Small intestine (tissue), 7 donors: ENCODE measurements around the gene CREBL2. TPM values are rescaled to one million over a fixed set of nuclear protein-coding genes. Genes with fewer than 3 reads are reported as not detected.

Experiments used
- DNase-seq, 2 donors: peaks; one replicate each; pipeline versions ENCODE4 v3.0.0 to v3.0.0-alpha.2; 2013
- FAIRE-seq: peaks from 2 replicates; lab custom pipeline; 2012; peaks lifted over from hg19 to GRCh38; lab: Jason Lieb, UNC
- H3K27ac ChIP-seq, 3 donors: one replicate each; pipeline ENCODE4 v1.5.1; 2013; ENCODE audit warnings: low read length in 2 of 3, mild to moderate bottlenecking in 2 of 3, control low read depth in 1 of 3, inconsistent platforms in 1 of 3, low read depth in 1 of 3, moderate library complexity in 1 of 3
- H3K27me3 ChIP-seq, 3 donors: one replicate each; pipeline ENCODE4 v1.6.1; 2013; ENCODE audit warnings: low read length in 3 of 3, inconsistent platforms in 1 of 3; ENCODE audit not compliant: control insufficient read depth in 3 of 3, insufficient read depth in 3 of 3
- H3K36me3 ChIP-seq, 3 donors: one replicate each; pipeline ENCODE4 v1.6.1; 2013; ENCODE audit warnings: low read length in 3 of 3, inconsistent platforms in 1 of 3, low read depth in 1 of 3, mild to moderate bottlenecking in 1 of 3, moderate library complexity in 1 of 3; ENCODE audit not compliant: control insufficient read depth in 3 of 3, insufficient read depth in 2 of 3
- H3K4me1 ChIP-seq, 3 donors: one replicate each; pipeline ENCODE4 v1.6.1; 2013; ENCODE audit warnings: low read length in 2 of 3, inconsistent platforms in 1 of 3, low read depth in 1 of 3, mild to moderate bottlenecking in 1 of 3, moderate library complexity in 1 of 3; ENCODE audit not compliant: control insufficient read depth in 3 of 3, insufficient read depth in 2 of 3
- H3K4me3 ChIP-seq, 3 donors: one replicate each; pipeline ENCODE4 v1.5.1; 2013; ENCODE audit warnings: low read length in 3 of 3, control low read depth in 1 of 3, inconsistent platforms in 1 of 3, low read depth in 1 of 3, mild to moderate bottlenecking in 1 of 3, moderate library complexity in 1 of 3
- H3K9me3 ChIP-seq, 2 donors: one replicate each; pipeline ENCODE4 v1.6.1; 2013; ENCODE audit warnings: low read depth in 1 of 2, low read length in 1 of 2; ENCODE audit not compliant: control insufficient read depth in 2 of 2, insufficient read depth in 1 of 2
- WGBS, 3 donors: extraction: QIAGEN DNeasy Blood & Tissue Kit; methylation state at CpG; one replicate each; pipeline ENCODE4 v1.1.7; 2013; 5-methylcytosine and 5-hydroxymethylcytosine counted together
- polyA plus RNA-seq, 4 donors: library from polyadenylated mRNA; stranded (reverse) in 3 of 4; unstranded in 1 of 4; fragments of 200-250 nt in 3 of 4; fragments of 120-200 nt in 1 of 4; gene quantifications; one replicate each; pipeline versions ENCODE4 v1.2.1 to v1.2.3, GENCODE V29; 2013
- donor health status: healthy with polysubstance abuse.
- donor health status: control.
- donor health status: control.
- donor health status: Bipolar disorder and iron deficiency.
- donor health status: healthy.

CREBL2 gene
- polyA plus RNA-seq, 4 donors: 16.9 to 37.2 (median 23.4) TPM

GRCh38 chr12:12681061-12681765, 69.5 kb downstream of the CREBL2 start:
- Histone ChIP-seq H3K4me3 (no peak overlapping the region), H3K27ac (no peak overlapping the region), H3K36me3 (no peaks in the 10 kb centered on the region), H3K9me3 (no peaks in the 10 kb centered on the region), H3K27me3 (no peaks in the 10 kb centered on the region), H3K4me1 (no peaks in the 10 kb centered on the region)
- no peak for DNase-seq
- no peak for FAIRE-seq
- 92 to 97% (median 93%) methylated on average over 5 of the region's 5 CpGs for WGBS, 3 donors

DNA sequence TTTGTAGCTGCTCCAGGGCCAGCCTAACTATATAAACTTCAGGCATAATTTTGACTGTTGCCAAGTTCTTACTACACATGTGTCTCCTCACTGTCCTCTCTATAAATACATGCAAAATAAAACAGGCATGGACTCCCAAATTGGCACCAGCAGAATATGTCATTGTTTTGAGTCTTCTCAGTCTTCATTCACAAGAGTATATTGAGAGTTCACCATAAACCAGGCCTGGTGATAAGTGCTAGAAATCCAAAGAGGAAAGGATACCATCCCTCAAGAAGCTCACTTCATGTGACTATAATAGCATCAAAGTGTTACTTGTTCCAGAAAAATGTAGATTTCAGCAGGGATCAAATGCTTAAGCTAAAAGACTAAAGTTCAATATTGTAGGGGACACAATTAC, 70.6 kb downstream of the CREBL2 start:
- DNase-seq (no peak), FAIRE-seq (no peak)
- H3K27ac ChIP-seq: no peak overlapping the region
- H3K4me3 ChIP-seq: no peak overlapping the region
- no peaks in the 10 kb centered on the region for H3K27me3 ChIP-seq
- H3K9me3 ChIP-seq: no peaks in the 10 kb centered on the region
- no peaks in the 10 kb centered on the region for H3K4me1 ChIP-seq
- H3K36me3 ChIP-seq: no peaks in the 10 kb centered on the region

DNA sequence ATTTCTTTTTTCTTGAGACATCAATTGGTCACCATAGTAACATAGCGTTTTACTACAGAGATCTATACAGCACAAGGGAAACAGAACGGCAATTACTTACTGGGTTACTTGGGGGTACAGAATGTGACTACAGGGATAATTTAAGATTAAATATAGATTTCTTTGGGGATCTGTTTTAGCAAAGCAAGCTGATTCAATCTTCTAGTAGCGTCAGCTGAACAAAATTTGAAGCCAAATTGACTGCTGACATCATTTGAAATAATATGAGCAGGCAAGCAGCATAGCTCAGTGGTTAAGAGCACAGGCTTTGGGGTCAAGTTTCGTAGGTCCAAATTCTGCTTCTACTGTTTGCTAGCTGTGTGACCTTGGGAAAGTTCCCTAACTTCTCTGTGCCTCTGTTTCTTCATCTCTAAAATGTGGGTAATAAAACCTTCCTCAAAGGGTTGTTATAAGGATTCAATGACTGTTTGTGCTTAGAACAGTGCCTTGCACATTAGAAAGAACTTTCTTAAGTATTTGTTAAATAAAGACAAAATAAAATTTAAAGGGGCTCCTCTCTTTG, 71.5 kb downstream of the CREBL2 start:
- Histone ChIP-seq H3K27ac (no peak overlapping the region), H3K4me3 (no peak overlapping the region), H3K36me3 (no peaks in the 10 kb centered on the region), H3K27me3 (no peaks in the 10 kb centered on the region), H3K4me1 (no peaks in the 10 kb centered on the region), H3K9me3 (no peaks in the 10 kb centered on the region)
- 84 to 92% (median 90%) methylated on average over 4 of the region's 4 CpGs for WGBS, 3 donors
- DNase-seq (no peak), FAIRE-seq (no peak)

- WGBS, 3 donors: 72 to 94% (median 88%) methylated on average over 3 of the region's 3 CpGs
- Histone ChIP-seq H3K4me3 (no peak overlapping the region), H3K27me3 (no peaks in the 10 kb centered on the region), H3K4me1 (no peaks in the 10 kb centered on the region), H3K9me3 (no peaks in the 10 kb centered on the region), H3K36me3 (no peaks in the 10 kb centered on the region), H3K27ac (peak overlapping the region in 1 of 3 donors; percentile 20)
- DNase-seq (no peak), FAIRE-seq (no peak)
Observed at GRCh38 chr12:12683725-12684124, 72.0 kb downstream of the CREBL2 start.

DNA sequence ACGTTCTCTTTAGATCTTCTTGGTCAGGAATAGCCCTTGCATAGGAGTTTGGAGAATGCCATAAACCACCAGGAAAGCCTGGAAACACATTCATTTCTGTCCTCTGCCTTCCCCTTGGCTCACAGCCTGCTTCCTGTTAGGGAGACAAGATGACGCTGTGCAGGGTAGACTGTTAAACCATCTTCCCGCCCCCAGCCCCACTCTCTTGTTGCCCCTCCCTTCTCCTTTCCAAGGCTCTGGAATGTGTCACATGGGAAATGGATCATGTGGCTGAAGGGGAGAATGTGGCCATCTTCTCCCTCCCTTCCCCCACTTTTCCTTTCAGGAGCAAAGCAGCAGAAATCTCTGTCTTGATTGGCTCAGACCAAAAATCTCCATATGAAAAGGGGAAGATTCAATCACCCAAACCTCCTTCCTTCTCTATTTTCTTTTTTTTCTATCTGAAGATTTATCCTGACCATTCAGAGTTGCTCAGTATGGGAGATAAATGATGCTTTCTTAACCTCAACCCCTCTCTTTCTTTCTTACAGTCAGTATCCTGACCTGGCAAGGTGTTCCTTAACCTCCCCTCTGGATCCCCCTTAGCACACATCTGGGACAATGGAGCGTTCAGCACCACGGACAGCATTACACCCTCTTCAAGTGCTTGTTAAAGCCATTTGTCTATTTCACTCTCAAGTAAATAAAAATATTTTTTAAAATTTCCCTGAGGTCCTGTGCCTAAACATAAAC, 72.9 kb downstream of the CREBL2 start:
- Histone ChIP-seq H3K27me3 (no peaks in the 10 kb centered on the region), H3K4me1 (no peaks in the 10 kb centered on the region), H3K9me3 (no peaks in the 10 kb centered on the region), H3K4me3 (no peak overlapping the region), H3K27ac (peak overlapping the region in 1 of 3 donors; percentile 20), H3K36me3 (no peaks in the 10 kb centered on the region)
- WGBS, 3 donors: 21 to 45% (median 33%) methylated on average over 5 of the region's 5 CpGs
- FAIRE-seq: no peak
- peak; percentile 15 to 59 for DNase-seq

DNA sequence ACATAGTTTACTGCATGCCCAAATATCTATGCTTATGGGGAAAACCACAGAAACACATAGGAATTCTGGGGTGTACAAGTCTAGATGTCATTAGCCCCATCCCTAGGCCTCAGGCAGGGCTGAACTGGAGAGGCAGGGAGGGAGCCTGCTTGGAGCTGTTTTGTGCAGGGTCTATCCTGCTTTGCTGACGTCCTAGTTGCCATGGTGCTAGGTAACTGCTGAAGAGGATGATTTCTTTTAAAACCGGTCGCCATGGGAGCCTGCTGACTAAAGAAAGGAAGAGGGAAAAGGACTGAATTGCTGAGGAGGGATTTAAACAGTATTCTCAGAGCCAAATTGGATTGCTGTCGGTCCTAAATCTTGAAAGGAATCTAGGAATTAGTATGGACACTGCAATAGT, 73.6 kb downstream of the CREBL2 start:
- 73 to 80% (median 77%) methylated on average over 4 of the region's 4 CpGs for WGBS, 3 donors
- H3K4me1 ChIP-seq: no peaks in the 10 kb centered on the region

DNA sequence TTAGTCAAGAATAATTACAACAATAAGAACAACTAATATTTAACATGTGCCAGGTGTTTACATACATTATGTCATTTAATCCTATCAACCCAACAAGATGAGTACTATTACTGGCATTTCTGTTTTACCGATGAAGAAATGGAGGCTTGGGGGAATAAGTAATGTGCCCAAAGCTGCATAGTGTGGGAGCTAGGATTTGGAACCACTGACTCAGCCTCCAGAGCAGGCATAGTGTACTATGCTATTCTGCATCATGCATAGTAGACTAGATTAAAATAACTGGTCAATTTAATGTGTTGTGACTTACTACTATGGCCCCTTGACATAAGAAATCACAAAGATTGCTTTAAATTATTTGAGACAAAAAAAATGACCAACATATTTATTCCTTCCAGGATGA, 74.8 kb downstream of the CREBL2 start:
- H3K4me3 ChIP-seq: no peak overlapping the region
- H3K4me1 ChIP-seq: no peaks in the 10 kb centered on the region
- no peaks in the 10 kb centered on the region for H3K9me3 ChIP-seq
- H3K27me3 ChIP-seq: no peaks in the 10 kb centered on the region
- 92 to 100% (median 97%) methylated on average over 1 of the region's 1 CpG for WGBS, 3 donors
- H3K36me3 ChIP-seq: no peaks in the 10 kb centered on the region
- FAIRE-seq: no peak
- no peak overlapping the region for H3K27ac ChIP-seq
- DNase-seq: no peak

More for the DNA sequence above, 73.6 kb downstream of the CREBL2 start:
- no peaks in the 10 kb centered on the region for H3K9me3 ChIP-seq
- FAIRE-seq (no peak), DNase-seq (no peak)
- H3K4me3 ChIP-seq: no peak overlapping the region
- no peak overlapping the region for H3K27ac ChIP-seq
- H3K27me3 ChIP-seq: no peaks in the 10 kb centered on the region
- H3K36me3 ChIP-seq: no peaks in the 10 kb centered on the region

DNA sequence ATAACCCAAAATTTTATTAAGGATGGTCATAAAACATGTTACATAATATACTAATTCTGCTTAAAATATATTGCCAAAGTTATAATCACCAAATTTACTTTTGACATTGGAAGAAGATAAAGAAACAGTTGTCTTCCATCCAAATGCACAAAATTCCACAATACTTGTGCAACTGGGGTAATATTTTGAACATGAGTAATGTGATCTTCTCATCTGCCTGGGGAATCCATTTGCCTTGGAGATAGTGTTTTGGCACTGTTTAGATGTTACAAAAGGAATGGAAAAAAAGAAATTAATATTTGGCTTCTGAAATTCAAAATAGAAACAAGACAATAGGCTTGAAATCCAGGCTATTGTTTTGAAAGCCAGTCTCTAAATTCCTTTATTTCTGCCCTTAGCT, 75.2 kb downstream of the CREBL2 start:
- DNase-seq (no peak), FAIRE-seq (no peak)

More for the DNA sequence above, 75.2 kb downstream of the CREBL2 start:
- Histone ChIP-seq H3K4me3 (no peak overlapping the region), H3K36me3 (no peaks in the 10 kb centered on the region), H3K27ac (no peak overlapping the region), H3K4me1 (no peaks in the 10 kb centered on the region), H3K9me3 (no peaks in the 10 kb centered on the region), H3K27me3 (no peaks in the 10 kb centered on the region)
